ENCODE data around the gene FGG. TPM values are rescaled to one million over a fixed set of nuclear protein-coding genes. Genes with fewer than 3 reads are reported as not detected.

FGG gene
- total and polyA plus RNA-seq, 2 of the 13 experiments (the other 11 are each of a cell fraction or from before 2014, with no cell fraction given) = 1,037 to 2,423 TPM

GRCh38 chr4:154612472-154613414, at the start of gene FGG (continued):
- TF ChIP-seq ZGPAT (CRISPR knock-in tag; IDR thresholded peaks at IDR 0.05) (peak; percentile 83), MBD4 (IDR thresholded peaks at IDR 0.05; ENCODE audit: borderline replicate concordance, low read length) (no peak), PATZ1 (CRISPR knock-in tag; IDR thresholded peaks at IDR 0.05) (peak; percentile 60; the same call in 1 of the 2 replicates), HDAC2 (CRISPR knock-in tag; IDR thresholded peaks at IDR 0.05) (peak; percentile 65), ZKSCAN5 (CRISPR knock-in tag; IDR thresholded peaks at IDR 0.05) (no peak), HNRNPH1 (optimal IDR thresholded peaks at IDR 0.05; ENCODE audit: low read depth, low read length) (no peak), HOXD1 (CRISPR knock-in tag; IDR thresholded peaks at IDR 0.05) (no peak), GLMP (CRISPR knock-in tag; IDR thresholded peaks at IDR 0.05; ENCODE audit: borderline replicate concordance) (no peak), KLF13 (CRISPR knock-in tag; IDR thresholded peaks at IDR 0.05) (no peak), MAF1 (CRISPR knock-in tag; IDR thresholded peaks at IDR 0.05; ENCODE audit: borderline replicate concordance) (peak; percentile 31; the same call in 1 of the 2 replicates), PREB (CRISPR knock-in tag; IDR thresholded peaks at IDR 0.05) (no peak), ZNF512 (CRISPR knock-in tag; IDR thresholded peaks at IDR 0.05) (no peak), UBTF (CRISPR knock-in tag; IDR thresholded peaks at IDR 0.05) (peak; percentile 52), BRCA1 (CRISPR knock-in tag; IDR thresholded peaks at IDR 0.05) (no peak), ATF7 (IDR thresholded peaks at IDR 0.05) (no peak), ATF7 (CRISPR knock-in tag; IDR thresholded peaks at IDR 0.05) (no peak), ZNF629 (CRISPR knock-in tag; conservative IDR thresholded peaks at IDR 0.05) (no peak)
- TF ChIP-seq, protein P1, sequence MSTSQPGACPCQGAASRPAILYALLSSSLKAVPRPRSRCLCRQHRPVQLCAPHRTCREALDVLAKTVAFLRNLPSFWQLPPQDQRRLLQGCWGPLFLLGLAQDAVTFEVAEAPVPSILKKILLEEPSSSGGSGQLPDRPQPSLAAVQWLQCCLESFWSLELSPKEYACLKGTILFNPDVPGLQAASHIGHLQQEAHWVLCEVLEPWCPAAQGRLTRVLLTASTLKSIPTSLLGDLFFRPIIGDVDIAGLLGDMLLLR (CRISPR knock-in tag; IDR thresholded peaks at IDR 0.05) = no peak

All from HepG2 (cell line).